ENCODE measurements around the gene GBX2.

Gene GBX2

GRCh38 chr2:236120829-236121228 lies 47.4 kb downstream of the GBX2 start:
- TF ChIP-seq REST (IDR thresholded peaks at IDR 0.05; ENCODE audit: insufficient read depth in 1 of 2, low read depth in 2 of 2, low read length in 2 of 2) (no peak), POLR2AphosphoS5 (IDR thresholded peaks at IDR 0.05; ENCODE audit: low read depth, low read length) (no peak), FOXP2 (optimal IDR thresholded peaks at IDR 0.05; ENCODE audit: borderline replicate concordance, extremely low read depth, extremely low read length, insufficient read depth) (no peak), TAF1 (IDR thresholded peaks at IDR 0.05; ENCODE audit: borderline replicate concordance, insufficient read depth, low read length) (no peak), SIN3A (IDR thresholded peaks at IDR 0.05; ENCODE audit: borderline replicate concordance, insufficient read depth, low read length) (no peak)

- TF ChIP-seq FOXP2 (optimal IDR thresholded peaks at IDR 0.05; ENCODE audit: borderline replicate concordance, extremely low read depth, extremely low read length, insufficient read depth) = no peak
- no peak for TF ChIP-seq TAF1 (IDR thresholded peaks at IDR 0.05; ENCODE audit: borderline replicate concordance, insufficient read depth, low read length)
- TF ChIP-seq SIN3A (IDR thresholded peaks at IDR 0.05; ENCODE audit: borderline replicate concordance, insufficient read depth, low read length) = no peak
- no peak for TF ChIP-seq REST (IDR thresholded peaks at IDR 0.05; ENCODE audit: insufficient read depth in 1 of 2, low read depth in 2 of 2, low read length in 2 of 2)
- no peak for TF ChIP-seq POLR2AphosphoS5 (IDR thresholded peaks at IDR 0.05; ENCODE audit: low read depth, low read length)
Observed at GRCh38 chr2:236120141-236120601, 48.0 kb downstream of the GBX2 start.

GRCh38 chr2:236119476-236119875 lies 48.7 kb downstream of the GBX2 start:
- TF ChIP-seq POLR2AphosphoS5 (IDR thresholded peaks at IDR 0.05; ENCODE audit: low read depth, low read length) = no peak
- no peak for TF ChIP-seq SIN3A (IDR thresholded peaks at IDR 0.05; ENCODE audit: borderline replicate concordance, insufficient read depth, low read length)
- TF ChIP-seq REST (IDR thresholded peaks at IDR 0.05; ENCODE audit: insufficient read depth in 1 of 2, low read depth in 2 of 2, low read length in 2 of 2) = no peak
- TF ChIP-seq TAF1 (IDR thresholded peaks at IDR 0.05; ENCODE audit: borderline replicate concordance, insufficient read depth, low read length) = no peak
- no peak for TF ChIP-seq FOXP2 (optimal IDR thresholded peaks at IDR 0.05; ENCODE audit: borderline replicate concordance, extremely low read depth, extremely low read length, insufficient read depth)

GRCh38 chr2:236119003-236119402 lies 49.2 kb downstream of the GBX2 start:
- no peak for TF ChIP-seq REST (IDR thresholded peaks at IDR 0.05; ENCODE audit: insufficient read depth in 1 of 2, low read depth in 2 of 2, low read length in 2 of 2)
- no peak for TF ChIP-seq TAF1 (IDR thresholded peaks at IDR 0.05; ENCODE audit: borderline replicate concordance, insufficient read depth, low read length)
- TF ChIP-seq POLR2AphosphoS5 (IDR thresholded peaks at IDR 0.05; ENCODE audit: low read depth, low read length) = no peak
- no peak for TF ChIP-seq SIN3A (IDR thresholded peaks at IDR 0.05; ENCODE audit: borderline replicate concordance, insufficient read depth, low read length)
- TF ChIP-seq FOXP2 (optimal IDR thresholded peaks at IDR 0.05; ENCODE audit: borderline replicate concordance, extremely low read depth, extremely low read length, insufficient read depth) = no peak

GRCh38 chr2:236117861-236118269 lies 50.3 kb downstream of the GBX2 start:
- TF ChIP-seq TAF1 (IDR thresholded peaks at IDR 0.05; ENCODE audit: borderline replicate concordance, insufficient read depth, low read length) (no peak), POLR2AphosphoS5 (IDR thresholded peaks at IDR 0.05; ENCODE audit: low read depth, low read length) (no peak), FOXP2 (optimal IDR thresholded peaks at IDR 0.05; ENCODE audit: borderline replicate concordance, extremely low read depth, extremely low read length, insufficient read depth) (no peak), SIN3A (IDR thresholded peaks at IDR 0.05; ENCODE audit: borderline replicate concordance, insufficient read depth, low read length) (no peak), REST (IDR thresholded peaks at IDR 0.05; ENCODE audit: insufficient read depth in 1 of 2, low read depth in 2 of 2, low read length in 2 of 2) (no peak)

Measured in PFSK-1 (cell line).